SK-N-SH (cell line): ENCODE results near the gene WDR48.

ENCODE experiments used
- CTCF ChIP-seq: fragments of 200-600 bp; sonication (generic); IDR thresholded peaks from 2 replicates; pipeline ENCODE4 v1.6.1; 2017; ENCODE audit warnings: antibody characterized with exemption, mild to moderate bottlenecking, moderate library complexity
- POLR2AphosphoS5 ChIP-seq: IDR thresholded peaks from 2 replicates; pipeline ENCODE4 v1.6.1; 2012; ENCODE audit warnings: low read depth, low read length
- TAF1 ChIP-seq: IDR thresholded peaks from 2 replicates; pipeline ENCODE4 v1.6.1; 2012; ENCODE audit warnings: low read depth, mild to moderate bottlenecking, low read length, moderate library complexity, borderline replicate concordance
- YY1 ChIP-seq: IDR thresholded peaks from 2 replicates; pipeline ENCODE4 v1.4.0; 2012; ENCODE audit warnings: low read depth, mild to moderate bottlenecking

- no peak for TF ChIP-seq CTCF
- no peak for TF ChIP-seq POLR2AphosphoS5
- no peak for TF ChIP-seq YY1
- TF ChIP-seq TAF1: no peak
These were observed 69.8 kb downstream of the WDR48 start for GRCh38 chr3:39121621-39122020.
